Measurements from ENCODE around the gene SHISAL2A. TPM values are rescaled to one million over a fixed set of nuclear protein-coding genes. Genes with fewer than 3 reads are reported as not detected.

SHISAL2A gene
- polyA plus RNA-seq, 1 donor (not counting 4 experiments of a cell fraction or from before 2014, with no cell fraction given) = 0.04 TPM

GRCh38 chr1:52679498-52679897 is 46.5 kb downstream of the SHISAL2A start:
- Histone ChIP-seq H3K27ac (ENCODE audit: control insufficient read depth, insufficient read depth, low read length) (no peak overlapping the region), H3K9me1 (ENCODE audit: control insufficient read depth, extremely low read depth, insufficient read depth, low read length) (no peaks in the 10 kb centered on the region), H3K36me3 (ENCODE audit: control insufficient read depth in 2 of 2, extremely low read depth in 1 of 2, insufficient read depth in 2 of 2, low read length in 2 of 2) (no peaks in the 10 kb centered on the region), H3K79me2 (ENCODE audit: control insufficient read depth, insufficient read depth, low read length) (no peaks in the 10 kb centered on the region), H3K9me3 (ENCODE audit: control insufficient read depth, low read depth, low read length) (no peaks in the 10 kb centered on the region), H3K9ac (ENCODE audit: control insufficient read depth, extremely low read depth, insufficient read depth, low read length) (no peak overlapping the region), H3K27me3 (ENCODE audit: control insufficient read depth, extremely low read depth, insufficient read depth, low read length) (no peaks in the 10 kb centered on the region), H3K4me3 (ENCODE audit: control insufficient read depth in 2 of 3, extremely low read depth in 1 of 3, insufficient read depth in 2 of 3, low read depth in 1 of 3, low read length in 3 of 3) (no peak overlapping the region), H3K4me2 (ENCODE audit: control insufficient read depth, extremely low read depth, insufficient read depth, low read depth, low read length) (no peak overlapping the region), H4K20me1 (ENCODE audit: control insufficient read depth, extremely low read depth, insufficient read depth, low read length) (no peaks in the 10 kb centered on the region), H2AFZ (ENCODE audit: control insufficient read depth, low read length) (no peak overlapping the region), H3K4me1 (ENCODE audit: control insufficient read depth, extremely low read depth, insufficient read depth, low read length) (peaks cover 7% of the 10 kb centered on the region)
- DNase-seq (ENCODE audit: low read depth, low spot score) (no peak), FAIRE-seq (no peak)
- TF ChIP-seq CTCF (optimal IDR thresholded peaks at IDR 0.05 in 1 of 3, IDR thresholded peaks at IDR 0.05 in 1 of 3, conservative IDR thresholded peaks at IDR 0.05 in 1 of 3; ENCODE audit: extremely low read depth in 1 of 3, insufficient read depth in 2 of 3, low read length in 3 of 3) = no peak
- no peak for TF ChIP-seq EZH2 (IDR thresholded peaks at IDR 0.05; ENCODE audit: low read length)
- dilution Hi-C loops (cut with MboI; ENCODE audit: extremely low pct_ligation_motif_present, low sequenced_read_pairs) = no loop called here

- dilution Hi-C loops (cut with MboI; ENCODE audit: extremely low pct_ligation_motif_present, low sequenced_read_pairs) = no loop called here
- no peak overlapping the region for H3K27ac ChIP-seq (ENCODE audit: control insufficient read depth, insufficient read depth, low read length)
- H3K4me2 ChIP-seq (ENCODE audit: control insufficient read depth, extremely low read depth, insufficient read depth, low read depth, low read length) = no peak overlapping the region
- H3K9me1 ChIP-seq (ENCODE audit: control insufficient read depth, extremely low read depth, insufficient read depth, low read length) = no peaks in the 10 kb centered on the region
- H3K27me3 ChIP-seq (ENCODE audit: control insufficient read depth, extremely low read depth, insufficient read depth, low read length) = no peaks in the 10 kb centered on the region
- H3K79me2 ChIP-seq (ENCODE audit: control insufficient read depth, insufficient read depth, low read length) = no peaks in the 10 kb centered on the region
- no peak overlapping the region for H2AFZ ChIP-seq (ENCODE audit: control insufficient read depth, low read length)
- FAIRE-seq (no peak), DNase-seq (ENCODE audit: low read depth, low spot score) (no peak)
- H4K20me1 ChIP-seq (ENCODE audit: control insufficient read depth, extremely low read depth, insufficient read depth, low read length) = no peaks in the 10 kb centered on the region
- peaks cover 0 to 5% of the 10 kb centered on the region in 2 experiments for H3K36me3 ChIP-seq (ENCODE audit: control insufficient read depth in 2 of 2, extremely low read depth in 1 of 2, insufficient read depth in 2 of 2, low read length in 2 of 2)
- H3K4me3 ChIP-seq (ENCODE audit: control insufficient read depth in 2 of 3, extremely low read depth in 1 of 3, insufficient read depth in 2 of 3, low read depth in 1 of 3, low read length in 3 of 3) = no peak overlapping the region
- no peak overlapping the region for H3K9ac ChIP-seq (ENCODE audit: control insufficient read depth, extremely low read depth, insufficient read depth, low read length)
- no peaks in the 10 kb centered on the region for H3K4me1 ChIP-seq (ENCODE audit: control insufficient read depth, extremely low read depth, insufficient read depth, low read length)
- TF ChIP-seq CTCF (optimal IDR thresholded peaks at IDR 0.05 in 1 of 3, IDR thresholded peaks at IDR 0.05 in 1 of 3, conservative IDR thresholded peaks at IDR 0.05 in 1 of 3; ENCODE audit: extremely low read depth in 1 of 3, insufficient read depth in 2 of 3, low read length in 3 of 3) (no peak), EZH2 (IDR thresholded peaks at IDR 0.05; ENCODE audit: low read length) (no peak)
- H3K9me3 ChIP-seq (ENCODE audit: control insufficient read depth, low read depth, low read length) = no peaks in the 10 kb centered on the region
Measured at GRCh38 chr1:52680353-52680752, 47.4 kb downstream of the SHISAL2A start.
